Coronary artery (tissue), 2 donors: Measurements from ENCODE around the gene DHDH.

Source experiments
- DNase-seq: peaks from one replicate; pipeline ENCODE4 v3.0.0-alpha.2; 2017; ENCODE audit warnings: low spot score
- H3K27ac ChIP-seq, 2 donors: fragments of 200-600 bp; sonication (generic); one replicate each; pipeline ENCODE4 v1.5.1; 2016 to 2019
- H3K4me3 ChIP-seq: fragments of 200-600 bp; sonication (generic); 2 replicates; pipeline ENCODE4 v1.5.1; 2016; ENCODE audit warnings: mild to moderate bottlenecking, moderate library complexity
- CTCF ChIP-seq: fragments of 200-600 bp; sonication (generic); IDR thresholded peaks from one replicate; pipeline ENCODE4 v1.5.1; 2019; ENCODE audit warnings: antibody characterized with exemption

Gene DHDH

GRCh38 chr19:48943081-48943480 lies 9.6 kb downstream of the DHDH start:
- no peak for TF ChIP-seq CTCF
- Histone ChIP-seq H3K4me3 (no peak overlapping the region), H3K27ac (no peak overlapping the region)
- DNase-seq: no peak

GRCh38 chr19:48945415-48945814 lies 11.9 kb downstream of the DHDH start:
- no peak for TF ChIP-seq CTCF
- Histone ChIP-seq H3K27ac (no peak overlapping the region), H3K4me3 (no peak overlapping the region)
- DNase-seq: no peak

- Histone ChIP-seq H3K4me3 (no peak overlapping the region), H3K27ac (no peak overlapping the region)
- TF ChIP-seq CTCF: no peak
- no peak for DNase-seq
Measured at GRCh38 chr19:48945817-48946216, 12.3 kb downstream of the DHDH start.

- no peak for TF ChIP-seq CTCF
- DNase-seq: no peak
- no peak overlapping the region for H3K27ac ChIP-seq
- no peak overlapping the region for H3K4me3 ChIP-seq
Measured at GRCh38 chr19:48946463-48947257, 13.2 kb downstream of the DHDH start.

- no peak overlapping the region for H3K4me3 ChIP-seq
- no peak overlapping the region for H3K27ac ChIP-seq
- TF ChIP-seq CTCF: no peak
- no peak for DNase-seq
Measured at GRCh38 chr19:48947258-48947542, 13.7 kb downstream of the DHDH start.

GRCh38 chr19:48950159-48950558 lies 16.7 kb downstream of the DHDH start:
- no peak for DNase-seq
- no peak overlapping the region for H3K27ac ChIP-seq
- no peak overlapping the region for H3K4me3 ChIP-seq
- no peak for TF ChIP-seq CTCF

GRCh38 chr19:48950830-48951519 lies 17.5 kb downstream of the DHDH start:
- Histone ChIP-seq H3K4me3 (no peak overlapping the region), H3K27ac (no peak overlapping the region)
- TF ChIP-seq CTCF: no peak
- DNase-seq: no peak
